Endodermal cell (in vitro differentiated cells): ENCODE data around the gene RRP8. TPM values are rescaled to one million over a fixed set of nuclear protein-coding genes. Genes with fewer than 3 reads are reported as not detected.

Experiments
- DNase-seq: peaks from one replicate; pipeline ENCODE4 v3.0.0-alpha.2; 2017
- H3K27ac ChIP-seq: 2 replicates; pipeline ENCODE4 v1.5.1; 2013; ENCODE audit warnings: mild to moderate bottlenecking, low read depth, low read length, moderate library complexity
- H3K27me3 ChIP-seq: 2 replicates; pipeline ENCODE4 v1.6.1; 2013; ENCODE audit warnings: mild to moderate bottlenecking, low read length, moderate library complexity; ENCODE audit not compliant: insufficient read depth, control insufficient read depth, poor library complexity, severe bottlenecking
- H3K36me3 ChIP-seq: 2 replicates; pipeline ENCODE4 v1.7.0; 2013; ENCODE audit warnings: mild to moderate bottlenecking, low read length, moderate library complexity; ENCODE audit not compliant: control insufficient read depth, insufficient read depth
- H3K4me1 ChIP-seq: one replicate; pipeline ENCODE4 v1.7.0; 2013; ENCODE audit warnings: low read length; ENCODE audit not compliant: control insufficient read depth, insufficient read depth
- H3K4me3 ChIP-seq: 2 replicates; pipeline ENCODE4 v1.5.1; 2013; ENCODE audit warnings: mild to moderate bottlenecking, low read length, moderate library complexity
- H3K9ac ChIP-seq: 2 replicates; pipeline ENCODE4 v1.6.1; 2013; ENCODE audit warnings: mild to moderate bottlenecking, low read length, moderate library complexity; ENCODE audit not compliant: poor library complexity, severe bottlenecking; ENCODE audit errors: extremely low read depth
- H3K9me3 ChIP-seq: 2 replicates; pipeline ENCODE4 v1.6.1; 2013; ENCODE audit warnings: mild to moderate bottlenecking, low read length, moderate library complexity; ENCODE audit not compliant: control insufficient read depth
- H3K27ac Mint-ChIP-seq: 2 replicates; pipeline ENCODE4 v1.8.0; 2020; ENCODE audit warnings: mixed read lengths
- H3K27me3 Mint-ChIP-seq: 2 replicates; pipeline ENCODE4 v1.8.0; 2021; ENCODE audit warnings: mild to moderate bottlenecking, mixed read lengths; ENCODE audit not compliant: insufficient read depth
- H3K36me3 Mint-ChIP-seq: 2 replicates; pipeline ENCODE4 v1.8.0; 2020; ENCODE audit warnings: low read depth, mixed read lengths
- H3K4me1 Mint-ChIP-seq: 2 replicates; pipeline ENCODE4 v1.8.0; 2020; ENCODE audit warnings: mixed read lengths
- H3K4me3 Mint-ChIP-seq: 2 replicates; pipeline ENCODE4 v1.8.0; 2020; ENCODE audit warnings: mild to moderate bottlenecking, moderate library complexity, mixed read lengths
- H3K9me3 Mint-ChIP-seq: 2 replicates; pipeline ENCODE4 v1.8.0; 2020; ENCODE audit warnings: mild to moderate bottlenecking, mixed read lengths
- CTCF ChIP-seq: fragments of 200-600 bp; sonication (generic); conservative IDR thresholded peaks from 2 replicates; pipeline ENCODE4 v1.5.0; 2021; ENCODE audit warnings: antibody characterized with exemption, mild to moderate bottlenecking
- WGBS, 2 experiments: methylation state at CpG; one replicate each; pipeline versions ENCODE4 v1.1.5 to v1.1.7; 2013; ENCODE audit warnings: missing lambda C conversion rate in 2 of 2, mixed read lengths in 1 of 2; ENCODE audit not compliant: insufficient coverage in 1 of 2, insufficient read length in 1 of 2; 5-methylcytosine and 5-hydroxymethylcytosine counted together
- total RNA-seq, 2 donors: library from RNA; stranded (reverse); fragmentation: NEBNext Ultra II Directional in 1 of 2; extraction: Animal tissue kit (Norgen Biotek cat#: 25700) in 1 of 2; gene quantifications; 2 replicates in 1 of 2; 3 replicates in 1 of 2; pipeline ENCODE4 v1.2.1, GENCODE V29; 2021

Gene RRP8
- total RNA-seq, 2 donors from 2014 or later = 11.0 to 12.8 TPM

- no peaks in the 10 kb centered on the region for H3K27me3 ChIP-seq
- no peaks in the 10 kb centered on the region for H3K9me3 ChIP-seq
- H3K27ac ChIP-seq = peak overlapping the region; percentile 7
- H3K36me3 ChIP-seq = peaks cover 45% of the 10 kb centered on the region
- peaks cover 20% of the 10 kb centered on the region for H3K4me1 Mint-ChIP-seq
- no peak for TF ChIP-seq CTCF
- H3K4me1 ChIP-seq = peaks cover 5% of the 10 kb centered on the region
- DNase-seq = peak; percentile 13
- no peaks in the 10 kb centered on the region for H3K9me3 Mint-ChIP-seq
- peak overlapping the region; percentile 17 for H3K4me3 Mint-ChIP-seq
- H3K9ac ChIP-seq = no peak overlapping the region
- peak overlapping the region; percentile 98 for H3K27ac Mint-ChIP-seq
- peaks cover 42% of the 10 kb centered on the region for H3K36me3 Mint-ChIP-seq
- H3K4me3 ChIP-seq = peak overlapping the region; percentile 33
- no peaks in the 10 kb centered on the region for H3K27me3 Mint-ChIP-seq
These were observed 3.9 kb upstream of the RRP8 start for GRCh38 chr11:6607190-6607795.

GRCh38 chr11:6606471-6607189 is 3.2 kb upstream of the RRP8 start:
- no peaks in the 10 kb centered on the region for H3K9me3 Mint-ChIP-seq
- H3K27ac ChIP-seq = peak overlapping the region; percentile 82
- peak overlapping the region; percentile 98 for H3K27ac Mint-ChIP-seq
- H3K9ac ChIP-seq = no peak overlapping the region
- no peaks in the 10 kb centered on the region for H3K9me3 ChIP-seq
- 17 to 40% methylated on average over 7 to 11 of the region's 11 CpGs for WGBS, 2 experiments
- H3K4me1 ChIP-seq = peaks cover 5% of the 10 kb centered on the region
- H3K36me3 Mint-ChIP-seq = peaks cover 44% of the 10 kb centered on the region
- H3K27me3 ChIP-seq = no peaks in the 10 kb centered on the region
- H3K36me3 ChIP-seq = peaks cover 45% of the 10 kb centered on the region
- peaks cover 20% of the 10 kb centered on the region for H3K4me1 Mint-ChIP-seq
- no peak for TF ChIP-seq CTCF
- peak overlapping the region; percentile 93 for H3K4me3 ChIP-seq
- peak overlapping the region; percentile 32 for H3K4me3 Mint-ChIP-seq
- H3K27me3 Mint-ChIP-seq = no peaks in the 10 kb centered on the region
- DNase-seq = peak; percentile 98

DNA sequence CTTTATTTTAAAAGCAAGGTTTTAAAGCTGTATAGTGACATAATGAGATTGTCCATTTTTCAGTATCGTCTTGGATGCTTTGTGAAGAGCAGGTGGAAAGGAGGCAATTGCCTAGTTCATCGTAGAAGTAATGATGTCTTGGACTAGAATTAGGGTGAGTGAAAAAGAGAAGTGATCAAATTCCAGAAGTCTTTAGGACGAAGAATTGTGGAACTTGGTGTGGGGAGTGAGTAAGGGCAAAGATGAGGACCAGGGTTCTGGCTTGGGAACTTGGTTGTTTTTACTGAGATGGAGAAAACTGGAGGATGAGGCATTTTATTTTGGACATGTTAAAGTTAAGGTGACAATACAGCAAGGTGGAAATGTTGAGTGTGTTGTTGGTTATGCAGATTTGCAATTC is 1.4 kb upstream of the RRP8 start:
- Histone ChIP-seq H3K4me1 (peaks cover 5% of the 10 kb centered on the region), H3K27ac (peak overlapping the region; percentile 67), H3K9me3 (no peaks in the 10 kb centered on the region), H3K36me3 (peaks cover 46% of the 10 kb centered on the region), H3K4me3 (peak overlapping the region; percentile 93), H3K9ac (peak overlapping the region; percentile 82), H3K27me3 (no peaks in the 10 kb centered on the region)
- H3K27ac Mint-ChIP-seq = no peak overlapping the region
- peaks cover 30% of the 10 kb centered on the region for H3K36me3 Mint-ChIP-seq
- H3K4me1 Mint-ChIP-seq = peaks cover 14% of the 10 kb centered on the region
- H3K27me3 Mint-ChIP-seq = no peaks in the 10 kb centered on the region
- 64 to 72% methylated on average over 3 of the region's 3 CpGs for whole genome bisulfite sequencing, 2 experiments
- H3K4me3 Mint-ChIP-seq = no peak overlapping the region
- no peak for TF ChIP-seq CTCF
- H3K9me3 Mint-ChIP-seq = no peaks in the 10 kb centered on the region
- DNase-seq = no peak
